Islet of Langerhans (tissue), 1 donor: ENCODE measurements around the gene EVL.

Experiments
- FAIRE-seq: peaks from one replicate; lab custom pipeline; 2011; peaks lifted over from hg19 to GRCh38; lab: Jason Lieb, UNC

Gene EVL

GRCh38 chr14:100085462-100085861 is 20.2 kb downstream of the EVL start:
- no peak for FAIRE-seq

DNA sequence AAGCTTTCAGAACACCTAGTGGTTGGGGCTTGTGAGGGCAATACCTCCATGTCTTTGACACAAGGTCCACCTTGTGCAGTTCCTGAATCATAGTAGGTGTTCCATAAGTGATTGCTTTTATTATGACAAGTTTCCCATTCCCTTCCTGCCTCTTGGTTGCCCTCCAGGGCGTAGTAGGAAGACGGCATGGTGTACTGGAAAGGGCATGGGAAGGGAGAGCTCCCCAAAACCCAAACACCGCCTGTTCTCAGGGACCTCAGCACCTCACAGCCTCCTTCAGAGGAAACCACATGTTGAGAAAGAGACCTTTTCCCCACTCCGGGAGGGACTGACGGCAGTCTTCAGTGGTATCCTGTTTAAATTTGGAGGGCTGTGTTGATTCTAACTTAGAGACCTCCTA is 21.1 kb downstream of the EVL start:
- no peak for FAIRE-seq

GRCh38 chr14:100088226-100088625 is 23.0 kb downstream of the EVL start:
- FAIRE-seq, result no peak

- FAIRE-seq, result no peak
Observed at GRCh38 chr14:100091386-100091785, 26.2 kb downstream of the EVL start.

DNA sequence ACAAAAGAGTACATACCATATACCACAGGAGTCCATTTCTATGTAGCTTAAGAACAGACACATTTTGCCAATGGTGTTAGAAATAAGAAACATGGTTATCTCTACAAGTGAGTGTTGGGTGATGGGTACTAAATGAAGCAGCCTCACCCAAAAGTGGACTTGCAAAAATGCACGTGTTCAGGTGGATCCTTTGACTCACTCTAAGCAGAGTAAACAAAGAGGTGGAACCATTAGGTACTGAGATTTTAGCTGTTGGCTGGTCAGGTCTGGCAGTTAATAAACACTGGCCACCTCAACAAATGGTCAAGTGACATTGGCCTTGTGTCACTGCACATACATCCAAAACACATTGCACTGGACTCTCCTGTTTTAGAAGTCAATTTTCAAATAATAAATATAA is 27.6 kb downstream of the EVL start:
- FAIRE-seq, result no peak

GRCh38 chr14:100093319-100093718 is 28.1 kb downstream of the EVL start:
- FAIRE-seq, result no peak

GRCh38 chr14:100096656-100097055 is 31.4 kb downstream of the EVL start:
- no peak for FAIRE-seq

GRCh38 chr14:100098171-100098570 is 32.9 kb downstream of the EVL start:
- FAIRE-seq, result no peak

DNA sequence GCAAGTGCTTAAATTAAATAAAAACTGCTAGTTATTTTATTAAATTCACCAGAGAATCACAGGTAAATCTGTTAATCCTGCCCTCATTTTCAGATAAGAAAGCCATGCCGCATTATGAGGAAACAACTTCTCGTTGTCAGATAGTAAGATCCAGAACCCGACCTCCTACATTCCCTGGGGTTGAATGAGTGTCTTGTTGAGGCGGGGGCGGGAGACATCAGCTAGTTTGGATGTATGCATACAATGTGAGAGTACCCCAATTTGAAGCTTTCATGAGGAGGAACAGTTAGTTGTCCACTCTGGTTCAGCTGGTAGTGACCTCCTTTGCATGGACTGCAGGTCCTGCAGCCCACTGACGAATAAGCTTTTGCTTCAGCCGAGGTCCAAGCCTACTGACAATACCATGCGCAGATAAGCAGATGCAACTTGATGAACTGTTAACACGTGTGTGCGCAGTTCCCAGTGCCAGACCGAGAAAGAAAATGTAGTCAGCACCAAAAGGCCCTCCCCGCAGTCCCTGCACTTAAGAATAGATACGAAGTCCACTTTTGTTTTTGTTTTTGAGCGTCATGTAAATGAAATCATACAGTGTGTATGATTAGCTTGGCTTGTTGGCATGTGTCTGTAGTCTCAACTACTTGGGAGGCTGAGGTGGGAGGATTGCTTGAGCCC is 34.9 kb downstream of the EVL start:
- FAIRE-seq, result no peak

DNA sequence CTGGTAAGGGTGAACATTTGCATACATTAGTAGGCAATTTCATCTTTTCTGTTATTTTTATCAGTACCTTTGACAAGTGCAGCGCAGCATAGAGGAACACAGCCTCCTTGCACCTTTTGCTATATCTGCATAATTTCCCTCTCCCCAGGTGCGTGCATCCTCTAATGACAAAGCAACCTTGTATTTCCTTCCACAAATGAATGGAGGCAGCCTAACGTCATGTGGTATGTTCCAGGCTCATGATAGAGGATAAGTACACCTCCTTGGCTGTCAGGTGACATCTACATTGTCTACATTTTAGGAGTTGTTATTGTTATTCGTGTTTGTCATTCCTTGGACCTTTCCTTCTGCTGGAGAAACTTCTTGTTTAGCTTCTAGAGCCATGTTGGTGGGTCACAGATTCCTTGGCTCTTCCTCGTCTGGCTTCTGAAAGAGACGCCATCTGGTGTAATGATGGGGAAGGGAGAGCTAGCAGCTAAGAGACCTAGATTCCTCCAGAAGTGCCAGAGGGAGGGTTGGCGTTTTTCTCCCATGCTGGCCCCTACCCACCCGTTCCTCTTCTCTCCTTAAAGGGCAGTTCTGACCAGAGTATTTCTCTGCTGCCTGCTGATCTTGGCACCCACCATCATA is 37.0 kb downstream of the EVL start:
- FAIRE-seq, result no peak

GRCh38 chr14:100103250-100104005 is 38.2 kb downstream of the EVL start:
- no peak for FAIRE-seq

DNA sequence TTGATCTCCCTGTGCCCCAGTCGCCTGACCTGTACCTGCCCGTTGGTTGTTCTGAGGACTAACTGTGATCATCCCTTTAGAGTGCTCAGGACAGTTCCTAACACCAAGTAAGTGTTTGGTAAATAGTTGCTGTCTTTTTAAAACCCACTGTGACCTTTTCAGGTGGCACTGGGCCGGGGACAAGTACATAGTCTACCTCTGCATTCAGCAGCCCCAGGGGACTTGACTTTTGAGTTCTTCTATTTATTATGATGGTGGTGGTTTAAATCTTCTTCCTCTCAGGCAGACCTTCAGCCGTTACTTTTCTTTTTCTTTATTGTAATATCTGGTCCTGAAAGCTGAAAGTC is 38.8 kb downstream of the EVL start:
- FAIRE-seq, result no peak

- FAIRE-seq, result no peak
Observed at GRCh38 chr14:100104523-100105300, 39.5 kb downstream of the EVL start.

GRCh38 chr14:100105357-100106169 is 40.3 kb downstream of the EVL start:
- no peak for FAIRE-seq

DNA sequence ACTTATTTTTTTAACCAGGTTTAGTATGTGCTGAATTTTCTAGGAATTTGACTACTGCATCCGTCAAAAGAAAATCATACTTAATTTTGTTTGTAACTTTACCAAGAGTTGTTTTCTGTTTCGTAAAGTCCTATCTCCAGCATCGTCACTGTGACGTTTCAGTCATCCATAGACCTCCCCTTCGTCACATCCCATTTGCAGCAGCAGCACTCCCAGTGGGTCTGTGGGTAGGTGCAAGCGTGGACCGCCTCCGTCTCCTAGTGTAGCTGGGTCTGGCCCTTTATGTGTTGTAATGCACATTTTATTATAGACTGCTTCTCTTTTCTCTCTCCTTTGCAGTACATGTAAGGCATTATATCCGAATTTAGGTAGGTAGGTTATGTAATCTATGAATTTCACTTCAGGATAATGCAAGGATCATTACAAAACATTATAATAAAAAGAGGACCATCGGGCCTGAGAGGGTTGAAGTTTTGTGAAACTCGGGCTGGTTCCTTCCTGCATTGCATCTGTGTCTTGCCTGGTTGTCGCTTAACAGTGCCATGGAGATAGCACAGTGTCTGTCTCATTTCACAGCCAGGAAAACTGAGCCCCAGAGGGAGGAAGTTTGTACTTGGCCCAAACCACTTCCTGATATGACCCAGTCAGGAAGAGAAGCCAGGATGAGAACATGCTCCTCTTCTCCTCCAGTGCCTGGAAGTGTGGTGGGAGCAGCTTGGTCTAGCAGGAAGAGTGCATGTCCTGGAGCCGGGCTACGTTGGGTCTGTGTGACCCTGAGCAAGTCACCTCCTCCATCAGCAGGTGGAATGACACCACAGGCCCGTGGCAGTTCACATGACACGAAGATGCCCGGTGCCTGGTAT is 41.3 kb downstream of the EVL start:
- no peak for FAIRE-seq

DNA sequence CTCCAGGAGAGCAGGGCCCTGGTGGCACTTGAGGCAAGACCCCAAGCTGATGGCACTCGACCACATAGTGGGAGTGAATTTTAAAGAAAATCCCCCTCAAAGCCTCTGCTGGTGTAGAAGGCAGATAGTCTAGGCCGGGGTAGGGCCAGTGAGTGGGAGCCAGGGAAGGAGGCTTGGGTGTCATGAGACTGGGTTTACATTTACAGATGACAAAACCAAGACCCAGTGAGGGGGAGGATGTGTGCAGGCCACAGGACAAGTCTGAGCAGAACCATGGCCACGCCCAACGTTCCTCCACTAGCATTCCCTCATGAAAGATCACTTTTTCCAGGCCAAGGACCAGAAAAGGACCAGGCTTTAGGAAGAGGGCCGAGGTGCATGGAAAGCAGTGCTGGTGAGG is 42.0 kb downstream of the EVL start:
- FAIRE-seq, result no peak

DNA sequence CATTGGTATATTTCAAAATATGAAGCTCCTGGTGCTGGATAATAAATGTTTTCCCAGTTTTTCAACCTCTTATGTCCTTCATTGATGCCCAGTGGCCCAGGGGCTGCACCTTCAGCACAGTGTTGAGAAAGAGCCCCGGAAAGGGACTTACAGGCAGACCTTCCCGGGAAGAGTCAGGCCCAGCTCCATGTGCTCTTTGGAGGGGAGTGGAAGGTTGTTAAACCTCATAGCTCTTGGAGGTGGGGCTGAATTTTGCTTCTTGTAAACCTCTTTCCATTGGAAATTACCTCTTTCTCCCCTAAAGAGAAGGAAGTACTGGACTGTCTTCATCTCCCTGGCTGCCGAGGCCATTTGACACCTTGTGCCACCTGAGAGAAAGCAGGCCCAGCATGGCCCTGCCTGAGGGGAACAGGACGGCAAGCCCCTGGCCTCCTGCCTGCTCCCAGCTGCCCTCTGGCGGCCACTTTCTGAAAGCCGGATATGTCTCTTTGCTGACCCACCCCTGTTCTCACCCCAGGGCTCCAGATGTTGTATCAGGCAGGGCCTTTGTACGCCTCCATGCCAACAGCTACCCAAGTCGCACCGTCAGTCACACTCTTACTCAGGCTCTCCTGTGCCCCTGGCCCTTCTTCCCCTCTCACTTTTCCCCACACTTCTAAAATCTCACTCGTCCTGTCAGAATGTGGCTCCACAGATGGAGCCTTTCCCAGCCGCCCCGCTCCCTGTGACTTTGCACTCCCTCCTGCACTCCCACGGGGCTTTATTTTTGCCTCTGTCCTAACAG is 43.0 kb downstream of the EVL start:
- peak; percentile 24 for FAIRE-seq

DNA sequence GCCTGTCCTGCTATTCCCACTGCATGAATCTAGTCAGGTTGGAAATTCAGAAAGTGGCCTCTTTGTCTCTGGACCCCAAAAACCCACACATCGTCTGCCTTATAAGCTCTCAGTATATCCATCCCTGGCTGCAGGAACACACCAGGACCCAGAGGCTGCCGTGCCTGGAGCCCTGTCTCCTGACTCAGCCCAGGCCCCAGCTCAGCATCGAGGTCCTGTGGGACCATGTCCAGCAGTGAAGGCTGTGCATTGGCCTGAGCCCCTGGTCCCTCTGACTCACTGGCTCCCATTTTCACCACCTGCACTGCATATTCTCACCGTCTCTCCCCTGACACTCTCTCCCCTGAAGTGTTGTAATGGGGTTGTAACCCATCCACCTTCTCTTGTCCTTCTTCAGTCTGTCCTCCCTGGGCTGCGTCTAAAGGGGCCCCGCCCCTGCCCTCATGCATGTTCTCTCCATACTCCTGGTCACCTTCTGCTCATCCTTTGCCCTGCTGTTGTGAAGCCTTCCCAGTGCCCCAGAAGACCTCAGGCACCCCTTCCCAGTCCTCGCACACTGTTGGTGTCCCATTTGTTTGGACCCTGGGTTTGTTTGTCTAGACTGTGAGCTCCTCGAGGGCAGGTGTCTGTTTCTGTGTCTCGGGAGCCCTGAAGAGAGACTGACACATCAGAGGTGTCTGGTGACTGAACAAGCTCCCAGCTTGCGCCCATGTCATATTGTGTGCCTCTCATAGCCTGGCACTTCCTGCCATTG is 43.8 kb downstream of the EVL start:
- FAIRE-seq, result no peak

- no peak for FAIRE-seq
Observed at GRCh38 chr14:100109594-100109955, 44.4 kb downstream of the EVL start.

- FAIRE-seq, result no peak
Observed at GRCh38 chr14:100110816-100111215, 45.6 kb downstream of the EVL start.
